Cortex of kidney (tissue), 1 donor: ENCODE data around the gene RECQL5.
"Not testable (repeated sequence)": the region's sequence is repeated elsewhere in the genome, so short reads cannot be mapped to it uniquely, and the experiment has no call there.

Source experiments
- DNase-seq: peaks from one replicate; lab custom pipeline; 2025; lab: John Stamatoyannopoulos, UW

Gene RECQL5

DNA sequence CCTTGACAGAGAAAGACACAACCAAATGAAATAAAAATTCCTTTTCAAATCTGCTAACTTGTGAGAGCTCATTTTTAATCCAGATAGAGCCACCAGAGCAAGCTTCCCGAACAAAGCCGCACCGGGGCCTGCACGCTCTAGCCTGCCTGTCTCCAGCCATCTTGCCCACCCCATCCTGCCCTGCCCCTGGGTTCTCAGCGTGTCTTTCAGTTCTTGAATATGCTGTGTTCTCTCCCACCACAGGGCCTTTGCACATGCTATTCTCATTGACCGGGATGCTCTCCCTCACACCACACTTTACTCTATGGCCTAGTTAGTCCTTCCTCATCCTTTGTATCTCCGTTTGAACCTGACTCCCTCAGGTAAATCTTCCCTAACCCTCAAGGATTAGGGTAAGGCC is 19.0 kb downstream of the RECQL5 start:
- DNase-seq = no peak

DNA sequence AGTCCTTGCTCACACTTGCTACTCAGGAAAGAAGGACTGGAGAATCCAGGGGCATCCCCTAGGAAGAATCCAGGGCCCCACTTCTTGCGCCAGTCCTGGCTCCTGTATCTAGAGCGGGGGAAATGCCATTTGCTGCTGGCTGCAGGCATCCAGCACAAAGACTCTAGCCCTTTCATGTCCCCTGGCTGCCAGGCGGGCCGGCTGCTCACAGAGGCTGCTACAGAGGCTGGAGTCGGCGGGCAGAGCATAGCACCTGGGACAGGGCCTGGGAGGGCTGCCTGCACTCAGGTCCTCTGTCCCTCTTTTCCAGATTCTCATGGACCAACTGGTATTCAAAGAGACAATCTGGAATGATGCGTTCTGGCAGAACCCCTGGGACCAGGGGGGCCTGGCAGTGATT is 19.9 kb downstream of the RECQL5 start:
- DNase-seq = no peak

DNA sequence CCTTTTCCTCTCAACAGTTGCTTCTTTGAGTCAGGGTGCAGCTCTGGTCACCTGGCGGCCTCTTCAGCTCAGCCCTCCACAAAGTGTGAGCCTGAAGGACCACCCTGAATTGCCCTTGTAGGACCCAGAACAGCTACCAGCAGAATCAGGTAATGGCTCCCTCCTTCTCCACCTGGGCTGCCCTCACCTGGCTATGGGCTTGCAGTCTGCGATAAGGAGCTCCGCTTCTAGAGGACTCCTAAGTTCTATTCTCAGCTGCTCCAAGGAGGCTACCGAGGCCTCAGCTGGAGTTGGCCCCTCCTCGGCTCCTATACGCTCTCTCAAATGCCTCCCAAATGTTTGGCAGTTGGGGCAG is 20.3 kb downstream of the RECQL5 start:
- DNase-seq = no peak

DNA sequence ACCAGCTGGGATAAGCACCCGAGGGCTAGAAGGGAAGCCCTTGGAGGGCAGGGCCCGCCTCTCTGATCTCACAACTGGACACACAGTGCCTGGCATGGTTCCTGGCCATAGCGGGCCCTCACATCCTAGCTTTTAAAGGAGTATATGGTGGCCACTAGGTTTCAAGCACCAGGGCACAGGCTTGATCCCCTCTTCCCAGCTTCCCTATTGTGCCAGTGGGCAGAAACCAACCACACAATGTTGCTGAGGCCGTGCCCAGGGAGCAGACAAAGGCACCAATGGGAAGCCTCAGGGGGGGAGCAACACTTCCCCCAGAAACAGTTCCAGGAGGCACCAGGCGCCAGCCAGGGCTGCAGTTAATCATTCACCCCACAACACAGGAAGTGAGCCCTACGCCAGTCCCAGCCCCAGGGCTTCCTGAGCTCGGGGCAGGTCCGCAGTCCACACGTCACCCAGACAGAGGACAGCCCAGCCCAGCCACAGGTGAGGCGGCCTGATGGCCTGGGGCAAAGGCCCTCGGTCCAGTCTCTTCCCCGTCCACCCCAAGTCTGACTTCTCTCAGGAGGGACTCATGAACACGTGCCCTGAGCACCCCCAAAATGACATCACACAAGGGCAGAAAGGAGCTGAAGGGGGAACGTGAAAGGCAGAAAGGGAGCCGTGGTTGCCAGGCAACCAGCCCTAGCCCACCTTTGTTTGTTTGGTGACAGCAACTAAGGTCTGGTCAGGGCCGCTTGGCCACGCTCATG is 20.9 kb downstream of the RECQL5 start:
- no peak for DNase-seq

DNA sequence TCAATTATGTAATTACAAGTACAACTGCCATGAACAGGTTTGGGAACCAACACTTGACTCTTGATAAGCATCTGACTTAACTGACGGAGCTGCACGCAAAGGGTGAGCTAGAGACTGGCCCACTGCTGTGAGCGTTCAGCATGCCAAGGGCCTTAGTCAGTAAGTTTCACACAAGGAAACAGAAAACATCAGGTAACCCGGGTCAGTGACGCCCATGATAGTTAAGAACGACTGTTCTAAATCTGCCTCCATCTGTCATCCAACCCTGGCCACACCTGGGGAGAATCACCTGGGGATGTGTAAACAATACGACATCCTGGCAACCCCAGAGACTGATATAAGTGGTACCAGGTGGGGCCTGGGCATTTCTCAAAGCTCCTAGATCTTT is 21.5 kb downstream of the RECQL5 start:
- no peak for DNase-seq

DNA sequence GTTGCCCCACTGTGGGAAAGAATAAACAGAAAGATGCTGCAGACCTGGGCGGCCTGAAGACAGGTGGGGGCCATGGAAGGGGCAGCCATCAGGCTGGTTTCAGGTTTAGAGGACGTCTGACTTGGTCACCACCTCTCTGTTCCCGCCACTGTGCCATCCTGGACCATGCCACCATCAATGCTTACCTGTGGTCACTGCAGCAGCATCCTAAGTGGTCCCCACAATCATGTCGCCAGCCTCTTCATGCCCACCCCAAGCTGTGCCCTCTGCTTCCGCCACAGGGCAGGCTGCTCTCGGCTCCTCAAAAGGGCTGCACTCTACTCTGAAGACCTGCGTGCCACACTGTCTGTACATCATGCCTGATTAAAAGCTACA is 23.3 kb downstream of the RECQL5 start:
- no peak for DNase-seq

DNA sequence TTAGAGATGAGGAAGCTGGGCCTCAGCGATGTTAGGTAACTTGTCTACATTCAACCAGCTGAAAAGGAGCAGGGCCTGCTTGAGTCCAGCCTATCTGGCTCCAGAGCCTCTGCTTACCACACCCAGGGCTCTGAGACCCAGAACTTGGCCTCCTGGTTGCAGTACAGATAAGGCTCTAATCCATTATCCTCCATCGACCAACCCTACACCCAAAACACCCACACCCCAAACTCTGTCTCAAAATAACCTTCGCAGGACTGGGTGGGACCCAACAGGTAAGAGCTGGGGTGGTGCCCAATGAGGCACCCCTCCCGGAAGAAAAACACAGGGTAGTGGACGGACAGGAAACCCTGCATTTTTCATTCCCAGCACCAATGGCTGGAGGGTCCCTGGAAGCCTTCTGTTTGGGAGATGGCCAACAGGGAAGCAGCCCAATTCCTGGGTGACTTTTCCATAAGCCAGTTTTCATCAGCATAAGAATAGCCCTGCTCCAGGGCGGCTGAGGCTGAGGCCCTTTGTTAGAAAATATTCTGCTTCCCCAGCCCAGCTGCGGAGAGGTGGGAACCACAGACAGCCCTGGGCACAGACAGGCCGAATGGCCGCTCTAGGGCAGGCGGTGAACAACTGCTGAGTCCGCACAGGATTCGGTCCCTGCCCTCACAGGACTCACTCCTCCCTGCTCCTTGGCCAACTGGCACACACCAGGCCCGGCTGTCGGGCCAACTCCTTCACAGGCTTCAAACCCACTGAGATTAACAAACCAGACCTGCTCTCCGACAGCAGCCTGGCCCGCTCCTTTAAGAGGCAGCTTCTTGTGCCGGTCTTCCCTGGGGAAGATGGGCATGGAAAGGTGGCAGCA is 23.9 kb downstream of the RECQL5 start:
- no peak for DNase-seq

DNA sequence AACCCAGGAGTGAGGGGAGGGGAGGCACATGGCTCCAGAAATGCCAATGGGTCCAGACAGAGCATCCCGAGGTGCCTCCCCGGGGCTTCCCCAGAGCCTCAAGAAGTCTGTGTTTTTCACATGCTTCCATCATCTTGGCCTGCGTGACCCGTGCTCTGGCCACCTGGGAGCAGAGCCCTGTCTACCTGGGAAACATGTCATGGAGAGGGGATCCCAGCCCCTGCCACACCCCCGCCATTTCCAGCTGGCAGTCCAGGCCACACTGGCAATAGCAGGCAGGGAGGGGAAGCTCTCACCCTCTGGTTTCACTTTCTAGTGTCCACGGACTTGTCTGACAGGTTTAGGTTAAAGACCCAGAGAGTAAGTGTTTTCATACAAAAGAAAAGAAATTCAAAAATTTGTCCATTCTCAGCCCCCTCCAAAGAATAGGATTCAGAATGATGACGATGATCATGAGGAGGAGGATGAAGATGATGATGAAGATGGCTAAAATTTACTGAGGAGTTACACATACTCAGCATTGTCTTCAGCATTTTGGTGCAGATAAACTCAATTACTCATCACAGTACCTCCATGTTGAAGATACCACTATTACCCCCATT is 24.7 kb downstream of the RECQL5 start:
- DNase-seq = no peak

DNA sequence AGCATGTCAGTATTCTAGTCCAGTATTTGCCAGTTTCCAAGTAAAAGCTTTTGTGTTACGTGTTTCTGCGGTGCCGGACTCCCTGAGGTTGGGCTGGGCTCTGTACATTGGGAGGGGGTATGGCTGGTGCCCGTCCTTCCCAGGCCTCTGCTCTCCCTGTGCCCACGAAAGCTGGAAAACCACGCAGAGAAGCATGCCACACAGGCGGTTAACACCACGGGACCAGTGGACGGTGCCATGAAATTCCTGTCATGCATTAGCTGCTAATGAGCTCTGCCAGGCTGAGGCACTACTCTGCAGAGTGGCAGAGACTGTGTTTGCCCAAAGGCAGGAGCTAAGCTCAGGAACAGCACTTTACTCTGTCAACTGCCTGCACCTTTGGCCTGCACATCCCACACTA is 25.6 kb downstream of the RECQL5 start:
- no peak for DNase-seq

DNA sequence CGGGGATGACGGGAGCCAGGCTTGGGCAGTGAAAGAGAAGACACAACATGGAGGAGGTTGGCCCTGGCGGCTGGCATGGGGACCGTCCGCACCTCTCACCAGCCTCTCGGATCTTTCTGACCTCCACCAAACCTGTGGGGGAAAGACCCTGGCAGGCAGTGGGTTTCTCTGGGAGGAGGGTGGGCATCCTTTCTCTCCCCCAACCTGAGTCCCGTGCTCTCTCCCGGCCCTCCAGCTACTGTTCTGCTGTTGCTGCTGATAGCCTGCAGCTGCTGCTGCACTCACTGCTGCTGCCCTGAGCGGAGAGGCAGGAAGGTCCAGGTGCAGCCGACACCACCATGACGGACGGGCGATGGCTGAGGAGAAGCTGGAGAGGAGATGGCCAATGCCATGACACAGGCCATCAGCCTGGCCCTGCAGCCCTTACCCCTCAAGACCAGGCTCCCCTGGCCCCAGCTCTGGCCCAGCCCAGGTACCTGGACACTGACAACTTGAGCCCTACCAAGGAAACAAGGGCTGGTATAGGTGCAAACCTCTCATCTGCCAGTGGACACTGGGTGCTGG is 26.3 kb downstream of the RECQL5 start:
- no peak for DNase-seq

DNA sequence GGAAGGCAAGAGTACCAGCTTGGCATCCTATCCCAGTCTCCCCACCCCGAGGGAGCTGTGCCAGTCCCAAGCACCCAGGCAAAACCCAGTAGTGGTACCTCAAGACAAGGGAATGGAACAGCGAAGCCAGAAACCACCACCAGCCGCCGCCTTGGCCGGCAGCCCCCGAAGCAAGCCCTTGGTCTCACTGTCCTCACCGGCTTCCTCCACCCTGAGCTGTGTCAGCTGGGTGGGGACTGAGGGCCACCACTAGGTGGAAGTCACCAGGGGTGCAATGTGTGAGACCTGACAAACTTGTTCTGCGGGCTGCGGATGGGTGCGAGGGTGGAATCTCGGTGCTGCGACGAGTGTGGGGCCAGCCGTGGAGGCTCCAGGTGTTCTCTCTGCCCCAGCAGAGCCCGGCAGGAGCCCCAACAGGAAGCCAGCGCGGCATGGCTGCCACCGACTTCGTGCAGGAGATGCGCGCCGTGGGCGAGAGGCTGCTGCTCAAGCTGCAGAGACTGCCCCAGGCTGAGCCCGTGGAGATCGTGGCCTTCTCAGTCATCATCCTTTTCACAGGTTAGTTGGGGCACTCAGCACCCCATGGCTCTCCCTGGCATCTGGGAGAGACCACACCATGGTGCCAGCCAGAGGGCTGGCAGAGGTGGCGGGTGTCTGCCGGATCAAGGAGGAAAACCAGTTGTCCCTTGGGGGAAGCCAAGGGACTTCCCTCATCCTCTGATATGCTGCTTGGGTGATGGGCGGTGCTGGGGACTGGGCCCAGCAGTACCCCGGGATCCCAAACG is 27.0 kb downstream of the RECQL5 start:
- no peak for DNase-seq

DNA sequence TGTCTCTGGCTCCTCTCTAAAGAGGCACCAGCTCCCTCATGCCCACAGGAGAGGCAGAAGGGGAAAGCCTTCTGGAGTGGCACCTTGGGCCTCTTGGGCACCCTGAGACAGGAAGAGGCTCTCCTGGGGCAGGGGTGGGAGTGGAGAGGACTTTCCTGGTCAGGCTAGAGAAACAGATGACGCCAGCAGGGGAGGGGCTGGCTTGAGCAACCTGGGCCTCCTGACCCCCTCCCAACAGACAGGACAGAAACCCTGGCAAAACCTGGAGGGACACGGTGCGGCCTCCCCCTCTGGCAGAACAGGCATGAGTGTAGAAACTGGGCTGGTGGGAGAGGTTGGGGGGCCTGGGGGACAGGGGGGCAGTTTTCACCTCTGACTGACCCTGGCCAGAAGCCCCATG is 27.6 kb downstream of the RECQL5 start:
- no peak for DNase-seq

DNA sequence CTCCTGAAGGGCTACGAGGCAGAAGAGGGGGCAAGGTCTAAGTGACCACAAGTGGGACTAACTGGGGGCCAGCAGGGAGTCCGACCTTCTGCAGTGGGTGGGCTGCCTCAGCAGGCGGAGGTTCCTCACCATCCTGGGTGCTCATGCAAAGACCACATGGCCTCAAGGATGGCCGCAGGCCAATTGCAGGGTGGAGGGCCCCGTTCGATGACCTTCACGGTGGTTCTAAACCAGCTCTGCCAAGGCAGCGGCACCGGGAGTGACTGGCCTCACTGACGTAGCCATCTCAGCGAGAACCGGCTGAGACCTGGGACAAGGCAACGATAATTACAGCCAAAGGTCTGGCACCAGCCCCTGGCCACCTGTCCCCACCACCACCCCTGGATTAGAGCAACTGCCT is 28.1 kb downstream of the RECQL5 start:
- no peak for DNase-seq

DNA sequence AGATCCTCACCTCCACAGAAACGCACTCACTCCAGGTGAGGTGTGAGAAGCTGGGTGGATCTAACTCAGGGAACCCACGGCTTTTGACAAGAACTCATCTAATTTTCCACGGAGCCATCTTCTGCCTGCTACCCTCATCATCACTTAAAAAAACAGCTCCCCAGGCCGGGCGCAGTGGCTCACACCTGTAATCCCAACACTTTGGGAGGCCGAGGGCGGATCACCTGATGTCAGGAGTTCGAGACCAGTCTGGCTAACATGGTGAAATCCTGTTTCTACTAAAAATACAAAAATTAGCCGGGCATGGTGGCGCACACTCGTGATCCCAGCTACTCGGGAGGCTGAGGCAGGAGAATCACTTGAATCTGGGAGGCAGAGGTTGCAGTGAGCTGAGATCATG is 28.9 kb downstream of the RECQL5 start:
- DNase-seq = not testable (repeated sequence)

DNA sequence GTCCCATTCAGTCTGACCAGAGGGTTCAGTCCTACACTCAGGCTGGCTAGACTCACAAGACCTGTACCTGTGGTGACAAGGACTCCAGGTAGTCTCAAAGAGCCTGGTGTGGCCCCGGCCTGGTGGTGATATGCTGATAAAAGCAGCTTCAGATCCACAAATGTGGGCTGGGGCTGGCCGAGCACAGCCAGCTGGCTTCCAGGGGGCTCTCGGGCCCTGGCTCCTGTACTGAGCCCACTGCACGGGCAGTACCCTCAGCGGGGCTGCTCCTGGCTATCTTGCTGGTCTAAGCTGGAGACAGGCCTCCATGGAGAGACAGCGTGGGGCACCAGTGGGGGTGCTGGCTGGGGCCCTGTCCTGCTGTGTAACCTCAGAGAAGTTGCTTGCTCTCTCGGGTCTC is 29.4 kb downstream of the RECQL5 start:
- DNase-seq = no peak

DNA sequence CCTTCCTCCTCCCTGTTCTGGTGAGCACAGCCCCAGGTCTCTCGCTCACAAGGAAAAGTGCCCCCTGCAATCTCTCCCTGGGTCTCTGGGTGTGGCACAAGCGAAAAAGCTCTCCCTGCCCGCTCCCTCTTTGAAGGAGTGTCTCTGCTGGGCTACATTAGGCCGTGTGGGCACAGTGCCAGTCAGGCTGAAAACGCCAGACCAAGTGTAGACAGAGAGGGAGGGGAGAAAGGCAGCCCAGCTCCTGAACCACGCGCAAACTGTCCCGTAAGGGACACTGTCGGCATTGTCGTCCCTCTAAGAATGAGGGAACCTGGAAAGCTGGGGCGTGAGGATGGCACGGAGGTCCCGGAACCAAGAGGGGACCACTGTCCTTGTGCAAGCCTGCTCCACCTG is 29.8 kb downstream of the RECQL5 start:
- DNase-seq = no peak

DNA sequence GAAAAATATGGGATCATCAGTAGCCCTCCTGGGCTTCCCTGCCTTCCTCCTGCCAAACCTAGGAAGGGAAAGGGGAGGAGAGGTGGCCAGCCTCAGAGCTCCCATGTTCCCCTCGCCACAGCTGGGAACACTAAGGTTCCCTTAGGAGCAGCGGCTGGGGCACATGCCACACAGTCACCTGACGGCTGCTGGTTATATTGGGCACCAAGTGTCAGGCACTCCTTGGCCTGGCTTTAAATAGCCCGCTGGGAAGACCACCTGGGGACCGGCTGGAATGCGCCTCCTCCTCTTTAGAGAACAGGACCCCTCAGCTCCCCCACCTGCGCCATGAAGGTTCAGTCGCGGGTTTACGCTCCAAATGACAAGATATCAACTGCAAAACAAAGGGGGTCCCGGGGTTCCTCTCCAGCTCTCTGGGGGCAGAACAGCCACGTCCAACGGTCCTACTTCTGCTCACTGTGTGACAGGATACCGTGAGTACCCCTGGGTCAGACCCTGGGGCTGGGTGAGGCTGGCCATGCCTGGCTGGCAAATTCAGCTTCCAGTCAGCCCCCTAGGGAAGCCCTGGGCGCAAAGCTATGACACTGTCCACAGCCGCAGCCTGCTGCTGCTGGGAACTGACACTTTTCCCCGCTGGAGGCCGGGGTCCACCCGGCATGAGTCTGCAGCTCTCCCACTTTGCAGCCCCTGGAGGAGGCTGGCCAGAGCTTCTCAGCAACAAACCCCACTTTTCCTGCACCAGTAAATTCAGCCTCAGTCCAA is 30.4 kb downstream of the RECQL5 start:
- DNase-seq = no peak

DNA sequence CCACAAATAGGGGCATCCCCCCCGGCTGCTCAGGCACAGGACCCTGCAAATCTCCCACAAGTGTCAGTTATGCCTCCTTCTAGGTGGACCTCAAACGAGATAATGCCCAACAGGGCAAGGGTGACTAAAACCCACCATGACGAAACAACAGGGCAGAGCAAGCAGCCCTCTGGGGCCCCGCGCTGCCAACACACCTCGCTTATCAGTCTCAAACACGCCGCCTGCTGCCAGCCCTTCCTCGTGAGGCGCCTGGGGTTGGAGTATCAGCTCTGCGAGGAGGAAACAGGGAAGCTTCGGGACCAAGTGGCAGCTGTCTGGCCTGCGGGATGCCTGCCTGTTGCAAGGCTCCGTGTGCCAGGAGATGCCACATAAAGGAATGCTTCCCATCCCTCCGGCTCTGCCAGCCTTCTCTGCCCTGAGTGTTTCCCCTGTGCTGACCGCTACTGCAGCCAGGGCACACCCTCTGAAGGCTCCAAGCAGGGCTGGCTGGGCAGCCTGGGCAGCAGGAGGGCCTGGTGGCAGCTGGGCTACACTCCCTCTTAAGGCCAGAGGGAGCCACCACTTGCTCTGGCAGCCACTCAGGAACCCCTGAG is 31.2 kb downstream of the RECQL5 start:
- DNase-seq = no peak

DNA sequence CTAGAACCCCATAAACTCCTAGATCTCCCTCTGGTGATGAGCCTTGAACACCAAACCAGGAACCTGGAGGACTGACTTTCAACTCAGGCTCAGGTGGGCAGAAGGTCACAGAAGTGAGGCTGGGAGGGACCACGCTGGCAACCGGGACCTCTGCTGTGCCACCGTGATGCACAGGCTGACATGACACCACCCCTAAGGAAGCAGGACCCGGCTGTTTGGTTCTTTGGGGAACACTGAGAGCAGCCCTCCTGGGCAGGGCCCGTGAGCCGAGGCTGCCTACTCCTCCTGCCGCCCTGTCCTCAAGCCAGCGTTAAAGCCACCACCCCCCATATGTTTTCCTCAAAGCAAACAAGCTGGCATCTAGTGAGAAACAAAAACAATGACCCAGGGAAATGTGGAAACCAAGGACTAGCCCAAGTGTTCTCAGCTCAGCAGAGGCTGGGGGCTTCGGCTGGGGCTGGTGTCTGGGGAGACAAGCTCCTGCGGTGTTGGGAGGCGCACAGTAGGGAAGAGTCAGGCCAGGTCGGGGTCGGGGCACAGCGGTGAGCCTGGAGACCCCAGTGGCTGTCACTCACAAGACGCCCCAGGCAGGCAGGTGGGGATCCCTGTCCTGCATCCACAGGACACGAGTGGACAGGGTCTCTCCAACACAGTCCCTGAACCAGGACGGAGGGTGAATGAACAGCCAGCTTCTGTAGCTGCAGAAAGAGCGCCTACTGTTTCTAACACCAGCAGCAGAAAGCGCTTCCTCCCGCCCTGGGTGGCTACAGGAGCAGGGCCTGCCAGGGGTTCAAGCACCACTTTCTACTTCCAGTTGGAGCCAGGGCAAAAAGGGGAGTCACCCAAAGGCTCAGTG is 32.0 kb downstream of the RECQL5 start:
- no peak for DNase-seq

DNA sequence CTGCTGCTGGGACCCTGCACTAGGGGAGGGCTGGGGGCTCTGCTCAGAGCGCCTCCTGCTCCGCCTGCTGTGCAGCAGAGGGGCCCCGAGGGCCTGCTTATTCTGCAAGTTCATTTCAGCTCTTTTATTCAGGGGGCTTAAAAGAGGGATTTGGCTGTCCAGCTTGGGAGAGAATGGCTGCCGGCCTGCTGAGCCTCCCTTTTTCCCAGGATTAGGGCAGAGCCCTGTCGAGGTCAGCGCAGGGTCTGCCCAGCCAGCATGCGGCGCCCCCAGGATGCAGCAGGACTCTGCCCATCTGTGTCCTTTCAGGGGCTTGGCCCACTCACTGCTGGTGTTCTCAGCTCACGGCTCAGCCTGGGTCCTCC is 32.6 kb downstream of the RECQL5 start:
- DNase-seq = no peak
